ENCODE measurements around the gene DGUOK.

The DGUOK gene

GRCh38 chr2:73956218-73956865 is 29.7 kb downstream of the DGUOK start:
- POLR2A ChIA-PET, result no interaction called here
- no peak for DNase-seq (ENCODE audit: extremely low spot score)
- no peak for TF ChIP-seq CTCF (IDR thresholded peaks at IDR 0.05; ENCODE audit: control extremely low read depth, extremely low read depth, low read depth, missing control alignments)
- CTCF ChIA-PET, result interaction anchor here (1.3 to 4.4 kb wide), 3 partner anchors 8 to 15 kb away, joined by 3 to 14 read pairs (median 7); no protein-coding TSS in a partner anchor

- ChIA-PET CTCF (no interaction called here), POLR2A (no interaction called here)
- no peak for DNase-seq (ENCODE audit: extremely low spot score)
- no peak for TF ChIP-seq CTCF (IDR thresholded peaks at IDR 0.05; ENCODE audit: control extremely low read depth, extremely low read depth, low read depth, missing control alignments)
Observed at GRCh38 chr2:73961274-73961673, 34.6 kb downstream of the DGUOK start.

- CTCF ChIA-PET, result no interaction called here
- TF ChIP-seq CTCF (IDR thresholded peaks at IDR 0.05; ENCODE audit: control extremely low read depth, extremely low read depth, low read depth, missing control alignments), result no peak
- DNase-seq (ENCODE audit: extremely low spot score), result no peak
- POLR2A ChIA-PET, result no interaction called here
Observed at GRCh38 chr2:73961823-73962615, 35.3 kb downstream of the DGUOK start.

- TF ChIP-seq CTCF (IDR thresholded peaks at IDR 0.05; ENCODE audit: control extremely low read depth, extremely low read depth, low read depth, missing control alignments), result no peak
- ChIA-PET POLR2A (no interaction called here), CTCF (interaction anchor here (1.2 kb wide), 1 partner anchor 10 kb away, joined by 3 read pairs; no protein-coding TSS in a partner anchor)
- no peak for DNase-seq (ENCODE audit: extremely low spot score)
Observed at GRCh38 chr2:73962798-73963197, 36.1 kb downstream of the DGUOK start.

- POLR2A ChIA-PET, result interaction anchor here (1.2 to 1.3 kb wide), 2 partner anchors 9 to 25 kb away, joined by 3 read pairs; no protein-coding TSS in a partner anchor
- peak; percentile 55 for DNase-seq (ENCODE audit: extremely low spot score)
- TF ChIP-seq CTCF (IDR thresholded peaks at IDR 0.05; ENCODE audit: control extremely low read depth, extremely low read depth, low read depth, missing control alignments), result no peak
- CTCF ChIA-PET, result interaction anchor here (0.8 to 2.7 kb wide), 4 partner anchors 9 to 24 kb away, joined by 3 to 14 read pairs (median 3); no protein-coding TSS in a partner anchor
Observed at GRCh38 chr2:73963385-73964120, 36.9 kb downstream of the DGUOK start.

- no peak for TF ChIP-seq CTCF (IDR thresholded peaks at IDR 0.05; ENCODE audit: control extremely low read depth, extremely low read depth, low read depth, missing control alignments)
- POLR2A ChIA-PET, result interaction anchor here (1.2 to 1.3 kb wide), 2 partner anchors 9 to 24 kb away, joined by 3 read pairs; no protein-coding TSS in a partner anchor
- no peak for DNase-seq (ENCODE audit: extremely low spot score)
- CTCF ChIA-PET, result interaction anchor here (0.8 to 2.7 kb wide), 6 partner anchors 10 to 43 kb away, joined by 3 to 14 read pairs (median 4); no protein-coding TSS in a partner anchor
Observed at GRCh38 chr2:73964223-73964622, 37.5 kb downstream of the DGUOK start.

Data from GM10248 (cell line).